KMS-11 (cell line): Measurements from ENCODE around the gene CHKB.
"Not testable (repeated sequence)": the region's sequence is repeated elsewhere in the genome, so short reads cannot be mapped to it uniquely, and the experiment has no call there.

Experiments used
- H2AFZ ChIP-seq: fragments of 200-600 bp; sonication (generic); 2 replicates; pipeline ENCODE4 v1.6.1; 2016; ENCODE audit warnings: antibody characterized with exemption, mixed run types, low read depth
- H3K27ac ChIP-seq: fragments of 200-600 bp; sonication (generic); 2 replicates; pipeline ENCODE4 v1.6.1; 2016; ENCODE audit warnings: mild to moderate bottlenecking, mixed run types
- H3K27me3 ChIP-seq: fragments of 200-600 bp; sonication (generic); 2 replicates; pipeline ENCODE4 v1.6.1; 2017; ENCODE audit warnings: mild to moderate bottlenecking, low read depth, mixed run types, moderate library complexity; ENCODE audit not compliant: insufficient read depth
- H3K36me3 ChIP-seq: fragments of 200-600 bp; sonication (generic); 2 replicates; pipeline ENCODE4 v1.6.1; 2017; ENCODE audit warnings: mild to moderate bottlenecking, mixed run types; ENCODE audit not compliant: insufficient read depth
- H3K4me1 ChIP-seq: fragments of 200-600 bp; sonication (generic); 2 replicates; pipeline ENCODE4 v1.6.1; 2016; ENCODE audit warnings: mild to moderate bottlenecking, low read depth, mixed run types; ENCODE audit not compliant: poor library complexity, severe bottlenecking
- H3K4me2 ChIP-seq: fragments of 200-600 bp; sonication (generic); 2 replicates; pipeline ENCODE4 v1.7.0; 2016; ENCODE audit warnings: mild to moderate bottlenecking, mixed run types
- H3K4me3 ChIP-seq: fragments of 200-600 bp; sonication (generic); IDR thresholded peaks from 2 replicates; pipeline ENCODE4 v1.6.1; 2017; ENCODE audit warnings: low read depth, low read length, mixed read lengths; ENCODE audit not compliant: insufficient read depth
- H3K79me2 ChIP-seq: fragments of 200-600 bp; sonication (generic); 2 replicates; pipeline ENCODE4 v1.6.1; 2016; ENCODE audit warnings: low read depth, mixed run types; ENCODE audit not compliant: insufficient read depth
- H3K9ac ChIP-seq: fragments of 200-600 bp; sonication (generic); 2 replicates; pipeline ENCODE4 v1.6.1; 2016; ENCODE audit warnings: mild to moderate bottlenecking, mixed run types
- H4K20me1 ChIP-seq: fragments of 200-600 bp; sonication (generic); 2 replicates; pipeline ENCODE4 v1.6.1; 2016; ENCODE audit warnings: mild to moderate bottlenecking, mixed run types; ENCODE audit not compliant: insufficient read depth
- TF ChIP-seq, protein P1 (sequence below): fragments of 200-600 bp; sonication (generic); conservative IDR thresholded peaks from 2 replicates; pipeline ENCODE4 v1.6.1; 2017; ENCODE audit warnings: low read depth, mild to moderate bottlenecking, antibody characterized with exemption, low read length, moderate library complexity, mixed read lengths

Gene CHKB

DNA sequence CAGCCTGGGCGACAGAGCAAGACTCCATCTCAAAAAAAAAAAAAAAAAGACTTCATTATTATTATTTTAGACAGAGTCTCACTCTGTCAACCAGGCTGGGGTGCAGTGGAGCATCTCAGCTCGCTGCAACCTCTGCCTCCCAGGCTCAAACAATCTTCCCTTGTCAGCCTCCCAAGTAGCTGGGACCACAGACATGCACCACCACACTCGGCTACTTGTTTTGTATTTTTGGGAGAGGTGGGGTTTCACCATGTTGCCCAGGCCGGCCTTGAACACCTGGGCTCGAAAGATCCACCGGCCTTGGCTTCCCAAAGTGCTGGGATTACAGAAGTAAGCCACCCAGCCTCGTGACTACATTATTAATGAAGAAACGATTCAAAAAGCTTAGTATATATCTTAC is 47.5 kb downstream of the CHKB start:
- no peak overlapping the region for H3K4me3 ChIP-seq

DNA sequence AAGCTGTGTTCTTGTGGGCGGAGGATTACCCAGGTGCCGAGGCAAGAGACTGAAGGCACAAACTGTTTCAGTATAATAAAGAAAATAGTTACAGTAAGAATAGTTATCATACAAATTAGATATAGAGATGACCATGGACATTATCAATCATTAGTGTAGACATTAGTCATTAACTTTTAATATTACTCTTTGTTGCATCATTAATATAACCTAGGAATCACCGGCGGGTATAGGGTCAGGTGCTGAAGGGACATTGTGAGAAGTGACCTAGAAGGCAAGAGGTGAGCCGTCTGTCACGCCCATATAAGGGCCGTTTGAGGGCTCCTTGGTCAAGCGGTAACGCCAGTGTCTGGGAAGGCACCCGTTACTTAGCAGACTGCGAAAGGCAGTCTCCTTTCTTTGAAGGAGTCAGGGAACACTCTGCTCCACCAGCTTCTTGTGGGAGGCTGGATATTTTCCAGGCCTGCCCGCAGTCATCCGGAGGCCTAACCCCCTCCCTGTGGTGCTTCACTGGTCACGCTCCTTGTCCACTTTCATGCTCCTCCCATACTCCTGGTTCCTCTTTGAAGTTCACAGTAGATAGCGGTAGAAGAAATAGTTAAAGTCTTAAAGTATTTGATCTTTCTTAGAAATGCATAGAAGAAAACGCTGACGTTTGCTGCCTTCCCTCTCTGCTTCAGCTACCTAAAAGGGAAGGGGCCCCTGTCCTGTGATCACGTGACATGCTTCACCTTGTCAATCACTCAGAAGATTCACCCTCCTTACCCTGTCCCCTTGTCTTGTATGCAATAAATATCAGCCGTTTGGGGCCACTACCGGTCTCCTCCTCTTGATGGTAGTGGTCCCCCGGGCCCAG is 48.6 kb downstream of the CHKB start:
- not testable (repeated sequence) for H3K4me2 ChIP-seq, H3K9ac ChIP-seq, H3K27ac ChIP-seq, H3K79me2 ChIP-seq, H2AFZ ChIP-seq, H4K20me1 ChIP-seq, H3K36me3 ChIP-seq, H3K27me3 ChIP-seq, H3K4me3 ChIP-seq
- peaks cover 50% of the 10 kb centered on the region for H3K4me1 ChIP-seq

More for the DNA sequence above, 47.5 kb downstream of the CHKB start:
- peaks cover 57% of the 10 kb centered on the region for H3K4me1 ChIP-seq
- no peak overlapping the region; the same call in 1 of the 2 replicates for H3K4me2 ChIP-seq
- H4K20me1 ChIP-seq: no peaks in the 10 kb centered on the region
- no peak overlapping the region for H3K27ac ChIP-seq
- TF ChIP-seq, protein P1, sequence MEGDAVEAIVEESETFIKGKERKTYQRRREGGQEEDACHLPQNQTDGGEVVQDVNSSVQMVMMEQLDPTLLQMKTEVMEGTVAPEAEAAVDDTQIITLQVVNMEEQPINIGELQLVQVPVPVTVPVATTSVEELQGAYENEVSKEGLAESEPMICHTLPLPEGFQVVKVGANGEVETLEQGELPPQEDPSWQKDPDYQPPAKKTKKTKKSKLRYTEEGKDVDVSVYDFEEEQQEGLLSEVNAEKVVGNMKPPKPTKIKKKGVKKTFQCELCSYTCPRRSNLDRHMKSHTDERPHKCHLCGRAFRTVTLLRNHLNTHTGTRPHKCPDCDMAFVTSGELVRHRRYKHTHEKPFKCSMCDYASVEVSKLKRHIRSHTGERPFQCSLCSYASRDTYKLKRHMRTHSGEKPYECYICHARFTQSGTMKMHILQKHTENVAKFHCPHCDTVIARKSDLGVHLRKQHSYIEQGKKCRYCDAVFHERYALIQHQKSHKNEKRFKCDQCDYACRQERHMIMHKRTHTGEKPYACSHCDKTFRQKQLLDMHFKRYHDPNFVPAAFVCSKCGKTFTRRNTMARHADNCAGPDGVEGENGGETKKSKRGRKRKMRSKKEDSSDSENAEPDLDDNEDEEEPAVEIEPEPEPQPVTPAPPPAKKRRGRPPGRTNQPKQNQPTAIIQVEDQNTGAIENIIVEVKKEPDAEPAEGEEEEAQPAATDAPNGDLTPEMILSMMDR: no peak
- H3K36me3 ChIP-seq: no peaks in the 10 kb centered on the region
- no peaks in the 10 kb centered on the region for H3K27me3 ChIP-seq
- no peaks in the 10 kb centered on the region for H3K79me2 ChIP-seq
- no peak overlapping the region for H3K9ac ChIP-seq
- H2AFZ ChIP-seq: no peak overlapping the region

DNA sequence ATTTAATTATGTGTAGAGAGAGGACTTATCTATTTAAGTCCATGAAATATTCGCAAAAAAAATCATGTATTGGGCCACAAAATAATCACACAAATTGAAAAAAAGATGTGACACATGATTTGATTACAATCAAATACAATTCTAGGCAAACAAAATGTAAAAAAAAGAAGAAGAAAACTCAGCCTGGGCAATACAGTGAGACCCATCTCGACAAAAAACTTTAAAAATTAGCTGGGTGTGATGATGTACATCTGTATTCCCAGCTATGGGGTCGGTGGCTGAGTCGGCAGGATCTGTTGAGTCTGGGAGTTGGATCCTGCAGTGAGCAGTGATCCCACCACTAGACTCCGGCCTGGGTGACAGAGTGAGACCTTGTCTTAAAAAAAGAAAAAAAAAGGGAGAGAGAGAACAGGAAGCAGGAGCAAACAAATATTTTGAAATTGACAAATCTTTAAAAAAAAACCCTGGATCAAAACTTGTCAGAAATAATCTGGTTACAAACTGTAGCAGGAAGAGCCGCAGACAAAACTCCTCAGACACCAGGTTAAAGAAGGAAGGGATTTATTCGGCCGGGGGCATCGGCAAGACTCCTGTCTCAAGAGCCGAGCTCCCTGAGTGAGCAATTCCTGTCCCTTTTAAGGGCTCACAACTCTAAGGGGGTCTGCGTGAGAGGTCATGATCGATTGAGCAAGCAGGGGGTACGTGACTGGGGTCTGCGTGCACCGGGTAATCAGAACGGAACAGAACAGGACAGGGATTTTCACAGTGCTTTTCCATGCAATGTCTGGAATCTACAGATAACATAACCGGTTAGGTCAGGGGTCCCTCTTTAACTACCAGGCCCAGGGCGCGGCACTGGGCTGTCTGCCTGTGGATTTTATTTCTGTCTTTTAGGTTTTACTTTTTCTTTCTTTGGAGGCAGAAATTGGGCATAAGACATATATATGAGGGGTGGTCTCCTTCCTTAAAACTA is 49.5 kb downstream of the CHKB start:
- H3K4me3 ChIP-seq: no peak overlapping the region
- no peaks in the 10 kb centered on the region for H3K79me2 ChIP-seq
- H3K4me2 ChIP-seq: no peak overlapping the region
- no peak overlapping the region for H3K9ac ChIP-seq
- no peak overlapping the region for H3K27ac ChIP-seq
- peaks cover 40% of the 10 kb centered on the region for H3K4me1 ChIP-seq
- TF ChIP-seq, protein P1: no peak
- H3K27me3 ChIP-seq: no peaks in the 10 kb centered on the region
- H3K36me3 ChIP-seq: no peaks in the 10 kb centered on the region
- no peaks in the 10 kb centered on the region for H4K20me1 ChIP-seq
- no peak overlapping the region for H2AFZ ChIP-seq

DNA sequence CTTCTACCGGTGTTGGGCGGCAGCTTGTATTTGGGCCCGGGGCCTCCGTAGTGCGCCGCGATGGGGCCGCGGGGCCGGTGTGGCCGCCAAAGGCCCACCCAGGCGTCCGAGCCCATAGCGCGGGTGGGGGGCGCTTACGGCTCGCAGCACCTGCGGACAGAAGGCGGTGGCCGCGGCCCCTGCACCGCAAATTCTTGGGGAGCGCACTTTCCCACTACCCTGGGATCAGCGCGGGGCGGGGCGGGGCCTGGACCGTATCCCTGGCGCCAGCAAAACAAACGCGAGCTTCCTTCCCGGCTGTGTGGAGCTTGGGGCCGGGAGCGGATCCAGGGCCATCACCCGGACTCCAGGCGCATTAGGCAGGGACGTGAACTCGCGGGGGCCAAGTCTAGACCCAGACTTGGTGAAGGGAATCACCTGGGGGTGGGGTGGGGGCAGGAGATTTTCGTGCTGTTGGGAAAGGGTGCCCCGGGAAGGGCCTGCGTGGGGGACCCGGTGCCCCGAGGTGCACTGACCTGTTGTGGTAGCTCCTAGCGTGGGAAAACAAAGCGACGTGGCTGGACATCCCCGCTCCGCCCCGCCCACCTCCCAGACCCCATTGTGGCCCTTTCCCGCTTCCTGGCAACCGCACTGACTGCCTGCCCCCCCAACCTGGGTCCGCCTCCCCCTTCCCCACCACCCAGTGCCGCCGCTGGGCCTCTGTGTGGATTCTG is 50.5 kb downstream of the CHKB start:
- TF ChIP-seq, protein P1: no peak
- H3K4me3 ChIP-seq: no peak overlapping the region
- no peaks in the 10 kb centered on the region for H3K79me2 ChIP-seq
- peak overlapping the region; percentile 91 for H3K27ac ChIP-seq
- H3K36me3 ChIP-seq: no peaks in the 10 kb centered on the region
- H3K4me2 ChIP-seq: peak overlapping the region; percentile 42; the same call in 1 of the 2 replicates
- H3K27me3 ChIP-seq: no peaks in the 10 kb centered on the region
- no peaks in the 10 kb centered on the region for H4K20me1 ChIP-seq
- H3K9ac ChIP-seq: peak overlapping the region; percentile 93
- no peak overlapping the region for H2AFZ ChIP-seq
- H3K4me1 ChIP-seq: peaks cover 32% of the 10 kb centered on the region
